Type B pancreatic cell (in vitro differentiated cells): Measurements from ENCODE around the gene RADIL. TPM values are rescaled to one million over a fixed set of nuclear protein-coding genes. Genes with fewer than 3 reads are reported as not detected.

Experiments
- DNase-seq: peaks from one replicate; pipeline ENCODE4 v3.0.0; 2021; ENCODE audit warnings: mixed read lengths; ENCODE audit not compliant: unreplicated experiment; ENCODE audit errors: extremely low spot score
- H3K27ac Mint-ChIP-seq: 2 replicates; pipeline ENCODE4 v1.8.0; 2021; ENCODE audit warnings: mild to moderate bottlenecking, mixed read lengths
- H3K27me3 Mint-ChIP-seq: 2 replicates; pipeline ENCODE4 v1.8.0; 2021; ENCODE audit warnings: mixed read lengths
- H3K36me3 Mint-ChIP-seq: 2 replicates; pipeline ENCODE4 v1.8.0; 2021; ENCODE audit warnings: mixed read lengths
- H3K4me1 Mint-ChIP-seq: one replicate; pipeline ENCODE4 v1.8.0; 2021; ENCODE audit warnings: mixed read lengths; ENCODE audit not compliant: unreplicated experiment
- H3K4me3 Mint-ChIP-seq: 2 replicates; pipeline ENCODE4 v1.8.0; 2021; ENCODE audit warnings: mild to moderate bottlenecking, mixed read lengths
- H3K9me3 Mint-ChIP-seq: 2 replicates; pipeline ENCODE4 v1.8.0; 2021; ENCODE audit warnings: mixed read lengths
- CTCF ChIP-seq: fragments of 200-600 bp; sonication (generic); conservative IDR thresholded peaks from 2 replicates; pipeline ENCODE4 v1.5.0; 2021; ENCODE audit warnings: antibody characterized with exemption, mild to moderate bottlenecking
- total RNA-seq: library from RNA; stranded (reverse); gene quantifications from 2 replicates; pipeline ENCODE4 v1.2.1, GENCODE V29; 2021; ENCODE audit warnings: low replicate concordance

The RADIL gene
- total RNA-seq, 1 donor from 2014 or later, result 11.8 TPM

GRCh38 chr7:4787947-4788626, 95.4 kb downstream of the RADIL start:
- no peaks in the 10 kb centered on the region for H3K36me3 Mint-ChIP-seq
- no peaks in the 10 kb centered on the region for H3K4me1 Mint-ChIP-seq
- no peak for TF ChIP-seq CTCF
- H3K27me3 Mint-ChIP-seq, result no peaks in the 10 kb centered on the region
- no peaks in the 10 kb centered on the region for H3K9me3 Mint-ChIP-seq
- H3K4me3 Mint-ChIP-seq, result no peak overlapping the region
- H3K27ac Mint-ChIP-seq, result no peak overlapping the region
- peak; percentile 68 for DNase-seq

- peak; percentile 65 for DNase-seq
- no peak overlapping the region for H3K4me3 Mint-ChIP-seq
- no peaks in the 10 kb centered on the region for H3K27me3 Mint-ChIP-seq
- no peak for TF ChIP-seq CTCF
- no peak overlapping the region for H3K27ac Mint-ChIP-seq
- H3K4me1 Mint-ChIP-seq, result no peaks in the 10 kb centered on the region
- H3K36me3 Mint-ChIP-seq, result no peaks in the 10 kb centered on the region
- H3K9me3 Mint-ChIP-seq, result no peaks in the 10 kb centered on the region
These were observed 96.0 kb downstream of the RADIL start for GRCh38 chr7:4787541-4787940.

- Mint-ChIP-seq H3K27me3 (no peaks in the 10 kb centered on the region), H3K36me3 (no peaks in the 10 kb centered on the region), H3K4me3 (no peak overlapping the region), H3K4me1 (no peaks in the 10 kb centered on the region), H3K27ac (no peak overlapping the region), H3K9me3 (no peaks in the 10 kb centered on the region)
- no peak for DNase-seq
- TF ChIP-seq CTCF, result no peak
These were observed 97.5 kb downstream of the RADIL start for GRCh38 chr7:4786015-4786414.

GRCh38 chr7:4785371-4785770, 98.1 kb downstream of the RADIL start:
- H3K27me3 Mint-ChIP-seq, result no peaks in the 10 kb centered on the region
- no peaks in the 10 kb centered on the region for H3K4me1 Mint-ChIP-seq
- no peak overlapping the region for H3K27ac Mint-ChIP-seq
- no peak for DNase-seq
- H3K4me3 Mint-ChIP-seq, result no peak overlapping the region
- no peaks in the 10 kb centered on the region for H3K36me3 Mint-ChIP-seq
- H3K9me3 Mint-ChIP-seq, result no peaks in the 10 kb centered on the region
- TF ChIP-seq CTCF, result no peak

GRCh38 chr7:4784799-4785198, 98.7 kb downstream of the RADIL start:
- Mint-ChIP-seq H3K4me3 (no peak overlapping the region), H3K4me1 (no peaks in the 10 kb centered on the region), H3K9me3 (no peaks in the 10 kb centered on the region), H3K36me3 (no peaks in the 10 kb centered on the region), H3K27ac (no peak overlapping the region), H3K27me3 (no peaks in the 10 kb centered on the region)
- no peak for DNase-seq
- no peak for TF ChIP-seq CTCF
